H9 (cell line): ENCODE results near the gene ODF4. TPM values are rescaled to one million over a fixed set of nuclear protein-coding genes. Genes with fewer than 3 reads are reported as not detected.

ENCODE experiments used
- DNase-seq: peaks from one replicate; pipeline ENCODE4 v3.0.0-alpha.2; 2017
- H2AFZ ChIP-seq: one replicate; pipeline ENCODE4 v1.6.1; 2013; ENCODE audit warnings: mild to moderate bottlenecking, low read length, control low read depth, moderate library complexity
- H2AK5ac ChIP-seq: 2 replicates; pipeline ENCODE4 v1.6.1; 2013; ENCODE audit warnings: low read length, control low read depth, mixed read lengths; ENCODE audit not compliant: insufficient read length
- H2BK120ac ChIP-seq: one replicate; pipeline ENCODE4 v1.6.1; 2013; ENCODE audit warnings: low read depth, mild to moderate bottlenecking, low read length, control low read depth, inconsistent platforms; ENCODE audit not compliant: poor library complexity, severe bottlenecking
- H2BK12ac ChIP-seq: 2 replicates; pipeline ENCODE4 v1.6.1; 2013; ENCODE audit warnings: low read length, control low read depth, mixed read lengths, low read depth; ENCODE audit not compliant: insufficient read length
- H2BK15ac ChIP-seq: 2 replicates; pipeline ENCODE4 v1.6.1; 2013; ENCODE audit warnings: low read depth, low read length, control low read depth
- H2BK20ac ChIP-seq: one replicate; pipeline ENCODE4 v1.6.1; 2013; ENCODE audit warnings: low read depth, mild to moderate bottlenecking, low read length, control low read depth, inconsistent platforms; ENCODE audit not compliant: poor library complexity, severe bottlenecking
- H2BK5ac ChIP-seq: 2 replicates; pipeline ENCODE4 v1.6.1; 2013; ENCODE audit warnings: low read length, control low read depth, mixed read lengths; ENCODE audit not compliant: insufficient read length
- H3K14ac ChIP-seq: 2 replicates; pipeline ENCODE4 v1.6.1; 2013; ENCODE audit warnings: low read length, control low read depth; ENCODE audit not compliant: insufficient read depth
- H3K18ac ChIP-seq: 2 replicates; pipeline ENCODE4 v1.6.1; 2013; ENCODE audit warnings: low read depth, mild to moderate bottlenecking, mixed read lengths, low read length, control low read depth; ENCODE audit not compliant: insufficient read length
- H3K23ac ChIP-seq: 2 replicates; pipeline ENCODE4 v1.6.1; 2013; ENCODE audit warnings: low read length, control low read depth, mixed read lengths, low read depth; ENCODE audit not compliant: insufficient read length
- H3K23me2 ChIP-seq: 2 replicates; pipeline ENCODE4 v1.6.1; 2013; ENCODE audit warnings: low read depth, mild to moderate bottlenecking, mixed read lengths, low read length, control low read depth; ENCODE audit not compliant: insufficient read length, poor library complexity, severe bottlenecking
- H3K27ac ChIP-seq: 2 replicates; pipeline ENCODE4 v1.5.1; 2013; ENCODE audit warnings: low read length, control low read depth, mixed read lengths, low read depth; ENCODE audit not compliant: insufficient read length
- H3K27me3 ChIP-seq: 2 replicates; pipeline ENCODE4 v1.6.1; 2013; ENCODE audit warnings: low read length, control low read depth, inconsistent platforms; ENCODE audit not compliant: insufficient read depth
- H3K4ac ChIP-seq: 2 replicates; pipeline ENCODE4 v1.6.1; 2013; ENCODE audit warnings: low read depth, mild to moderate bottlenecking, control low read depth, inconsistent platforms, low read length, moderate library complexity
- H3K4me1 ChIP-seq: 2 replicates; pipeline ENCODE4 v1.6.1; 2013; ENCODE audit warnings: low read length, control low read depth, inconsistent platforms; ENCODE audit not compliant: insufficient read depth
- H3K4me2 ChIP-seq: 2 replicates; pipeline ENCODE4 v1.6.1; 2013; ENCODE audit warnings: low read length, control low read depth, mixed read lengths; ENCODE audit not compliant: insufficient read length, insufficient read depth
- H3K56ac ChIP-seq: 2 replicates; pipeline ENCODE4 v1.6.1; 2013; ENCODE audit warnings: low read depth, mild to moderate bottlenecking, mixed read lengths, low read length, control low read depth; ENCODE audit not compliant: insufficient read length
- H3K79me1 ChIP-seq: 2 replicates; pipeline ENCODE4 v1.6.1; 2013; ENCODE audit warnings: low read depth, mild to moderate bottlenecking, moderate library complexity, low read length, control low read depth, inconsistent platforms; ENCODE audit not compliant: insufficient read depth, poor library complexity, severe bottlenecking
- H3K79me2 ChIP-seq: 2 replicates; pipeline ENCODE4 v1.6.1; 2013; ENCODE audit warnings: low read length, control low read depth, inconsistent platforms; ENCODE audit not compliant: insufficient read depth
- H3K9ac ChIP-seq: 2 replicates; pipeline ENCODE4 v1.6.1; 2013; ENCODE audit warnings: low read length, control low read depth, mixed read lengths; ENCODE audit not compliant: insufficient read length; ENCODE audit errors: extremely low read depth
- H3K9me3 ChIP-seq: one replicate; pipeline ENCODE4 v1.6.1; 2013; ENCODE audit warnings: low read depth, low read length, inconsistent platforms; ENCODE audit not compliant: control insufficient read depth
- H3T11ph ChIP-seq: one replicate; pipeline ENCODE4 v1.6.1; 2013; ENCODE audit warnings: mild to moderate bottlenecking, low read length, control low read depth, inconsistent platforms
- H4K20me1 ChIP-seq: one replicate; pipeline ENCODE4 v1.6.1; 2013; ENCODE audit not compliant: control insufficient read depth, insufficient read length, insufficient read depth
- H4K5ac ChIP-seq: 2 replicates; pipeline ENCODE4 v1.6.1; 2013; ENCODE audit warnings: low read depth, mild to moderate bottlenecking, mixed read lengths, low read length, control low read depth; ENCODE audit not compliant: insufficient read length
- H4K8ac ChIP-seq: replicated peaks from 2 replicates; pipeline ENCODE4 v1.6.1; 2013; ENCODE audit warnings: low read length, control low read depth, mixed read lengths, low read depth; ENCODE audit not compliant: insufficient read length
- H4K91ac ChIP-seq: 2 replicates; pipeline ENCODE4 v1.6.1; 2013; ENCODE audit warnings: low read depth, mild to moderate bottlenecking, moderate library complexity, mixed read lengths, low read length, control low read depth; ENCODE audit not compliant: insufficient read length
- H3K27ac Mint-ChIP-seq, 3 experiments: 2 replicates in 2 of 3; 3 replicates in 1 of 3; pipeline ENCODE4 v1.8.0; 2020 to 2021; ENCODE audit warnings: mixed read lengths in 3 of 3, mild to moderate bottlenecking in 1 of 3, moderate library complexity in 1 of 3
- H3K27me3 Mint-ChIP-seq: 2 replicates; pipeline ENCODE4 v1.8.0; 2021; ENCODE audit warnings: low read depth, mild to moderate bottlenecking, moderate library complexity, mixed read lengths
- H3K36me3 Mint-ChIP-seq, 3 experiments: 2 replicates in 2 of 3; 3 replicates in 1 of 3; pipeline ENCODE4 v1.8.0; 2020 to 2021; ENCODE audit warnings: low read depth in 3 of 3, mixed read lengths in 3 of 3; ENCODE audit not compliant: insufficient read depth in 1 of 3
- H3K4me1 Mint-ChIP-seq, 2 experiments: 2 replicates each; pipeline ENCODE4 v1.8.0; 2020; ENCODE audit warnings: mixed read lengths in 2 of 2
- H3K4me3 Mint-ChIP-seq, 2 experiments: 2 replicates in 1 of 2; 3 replicates in 1 of 2; pipeline ENCODE4 v1.8.0; 2020 to 2021; ENCODE audit warnings: mild to moderate bottlenecking in 2 of 2, mixed read lengths in 2 of 2, moderate library complexity in 1 of 2
- H3K9me3 Mint-ChIP-seq, 2 experiments: 2 replicates in 1 of 2; 3 replicates in 1 of 2; pipeline ENCODE4 v1.8.0; 2020; ENCODE audit warnings: mild to moderate bottlenecking in 2 of 2, mixed read lengths in 2 of 2, moderate library complexity in 1 of 2
- WGBS: extraction: QIAGEN DNeasy Blood & Tissue Kit; methylation state at CpG from one replicate; pipeline ENCODE4 v1.1.7; 2013; ENCODE audit warnings: missing lambda C conversion rate, low lambda C conversion rate, mixed read lengths; ENCODE audit not compliant: insufficient read length; ENCODE audit errors: extremely low coverage; 5-methylcytosine and 5-hydroxymethylcytosine counted together
- total RNA-seq: library from RNA; stranded (reverse); gene quantifications from 2 replicates; pipeline ENCODE4 v1.2.1, GENCODE V29; 2021
- TF ChIP-seq, protein P1 (sequence below): fragments of 200-600 bp; sonication (generic); conservative IDR thresholded peaks from 3 replicates; pipeline ENCODE4 v1.8.0; 2021; ENCODE audit warnings: antibody characterized with exemption, mild to moderate bottlenecking

ODF4 gene
- total RNA-seq, 1 experiment from 2014 or later: not detected

DNA sequence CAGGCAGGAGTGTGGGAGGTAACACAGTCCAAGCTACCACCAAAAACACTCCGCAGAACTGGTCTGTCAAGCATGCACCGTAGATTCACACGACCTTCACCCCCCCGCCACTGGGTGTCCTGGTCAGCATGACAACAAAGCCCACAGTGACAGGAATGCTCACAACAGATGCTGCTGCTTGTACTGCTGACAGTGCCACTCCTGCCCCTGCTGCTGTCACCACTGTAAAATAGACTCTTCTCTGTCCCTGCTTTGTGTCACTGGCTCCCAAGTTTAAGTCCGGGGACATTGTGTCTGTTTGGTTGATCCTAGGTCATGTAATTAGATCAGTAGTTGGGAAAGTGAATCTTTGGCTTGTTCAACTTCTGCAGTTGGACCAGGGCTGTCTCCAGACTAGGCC is 7.0 kb upstream of the ODF4 start:
- Histone ChIP-seq H3K18ac (no peak overlapping the region), H2BK120ac (no peak overlapping the region), H4K20me1 (no peaks in the 10 kb centered on the region), H2BK12ac (no peak overlapping the region), H4K8ac (no peak overlapping the region), H3K23ac (no peak overlapping the region), H3K79me1 (no peaks in the 10 kb centered on the region), H3K56ac (no peak overlapping the region), H3K4me1 (no peaks in the 10 kb centered on the region), H4K5ac (no peak overlapping the region), H3K27me3 (no peaks in the 10 kb centered on the region), H3T11ph (no peak overlapping the region), H2AFZ (no peak overlapping the region), H3K4me2 (no peak overlapping the region), H3K79me2 (no peaks in the 10 kb centered on the region), H3K9ac (no peak overlapping the region), H4K91ac (no peak overlapping the region), H2BK5ac (no peak overlapping the region), H3K4ac (no peak overlapping the region), H3K14ac (no peak overlapping the region), H2AK5ac (no peak overlapping the region), H3K23me2 (no peaks in the 10 kb centered on the region), H3K9me3 (no peaks in the 10 kb centered on the region), H3K27ac (no peak overlapping the region), H2BK20ac (no peak overlapping the region), H2BK15ac (no peak overlapping the region)
- no peak overlapping the region for H3K4me3 Mint-ChIP-seq
- no peaks in the 10 kb centered on the region for H3K9me3 Mint-ChIP-seq
- H3K27ac Mint-ChIP-seq: no peak overlapping the region
- no CpG with 5 or more reads among the region's 5 CpGs for WGBS
- TF ChIP-seq, protein P1, sequence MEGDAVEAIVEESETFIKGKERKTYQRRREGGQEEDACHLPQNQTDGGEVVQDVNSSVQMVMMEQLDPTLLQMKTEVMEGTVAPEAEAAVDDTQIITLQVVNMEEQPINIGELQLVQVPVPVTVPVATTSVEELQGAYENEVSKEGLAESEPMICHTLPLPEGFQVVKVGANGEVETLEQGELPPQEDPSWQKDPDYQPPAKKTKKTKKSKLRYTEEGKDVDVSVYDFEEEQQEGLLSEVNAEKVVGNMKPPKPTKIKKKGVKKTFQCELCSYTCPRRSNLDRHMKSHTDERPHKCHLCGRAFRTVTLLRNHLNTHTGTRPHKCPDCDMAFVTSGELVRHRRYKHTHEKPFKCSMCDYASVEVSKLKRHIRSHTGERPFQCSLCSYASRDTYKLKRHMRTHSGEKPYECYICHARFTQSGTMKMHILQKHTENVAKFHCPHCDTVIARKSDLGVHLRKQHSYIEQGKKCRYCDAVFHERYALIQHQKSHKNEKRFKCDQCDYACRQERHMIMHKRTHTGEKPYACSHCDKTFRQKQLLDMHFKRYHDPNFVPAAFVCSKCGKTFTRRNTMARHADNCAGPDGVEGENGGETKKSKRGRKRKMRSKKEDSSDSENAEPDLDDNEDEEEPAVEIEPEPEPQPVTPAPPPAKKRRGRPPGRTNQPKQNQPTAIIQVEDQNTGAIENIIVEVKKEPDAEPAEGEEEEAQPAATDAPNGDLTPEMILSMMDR: no peak
- H3K4me1 Mint-ChIP-seq: peaks cover 4 to 5% of the 10 kb centered on the region in 2 experiments
- H3K36me3 Mint-ChIP-seq: no peaks in the 10 kb centered on the region; a peak in 1 of 7 replicates
- peaks cover 9% of the 10 kb centered on the region for H3K27me3 Mint-ChIP-seq
- DNase-seq: no peak
